ENCODE measurements around the gene NCOA5.

GRCh38 chr20:46056970-46057855 is 32.5 kb downstream of the NCOA5 start:
- TF ChIP-seq CTCF (IDR thresholded peaks at IDR 0.05) (no peak), POLR2A (IDR thresholded peaks at IDR 0.05; ENCODE audit: low read depth) (no peak), EP300 (IDR thresholded peaks at IDR 0.05) (no peak), POLR2AphosphoS5 (IDR thresholded peaks at IDR 0.05) (no peak)
